ENCODE data around the gene CKS1B.

CKS1B gene

DNA sequence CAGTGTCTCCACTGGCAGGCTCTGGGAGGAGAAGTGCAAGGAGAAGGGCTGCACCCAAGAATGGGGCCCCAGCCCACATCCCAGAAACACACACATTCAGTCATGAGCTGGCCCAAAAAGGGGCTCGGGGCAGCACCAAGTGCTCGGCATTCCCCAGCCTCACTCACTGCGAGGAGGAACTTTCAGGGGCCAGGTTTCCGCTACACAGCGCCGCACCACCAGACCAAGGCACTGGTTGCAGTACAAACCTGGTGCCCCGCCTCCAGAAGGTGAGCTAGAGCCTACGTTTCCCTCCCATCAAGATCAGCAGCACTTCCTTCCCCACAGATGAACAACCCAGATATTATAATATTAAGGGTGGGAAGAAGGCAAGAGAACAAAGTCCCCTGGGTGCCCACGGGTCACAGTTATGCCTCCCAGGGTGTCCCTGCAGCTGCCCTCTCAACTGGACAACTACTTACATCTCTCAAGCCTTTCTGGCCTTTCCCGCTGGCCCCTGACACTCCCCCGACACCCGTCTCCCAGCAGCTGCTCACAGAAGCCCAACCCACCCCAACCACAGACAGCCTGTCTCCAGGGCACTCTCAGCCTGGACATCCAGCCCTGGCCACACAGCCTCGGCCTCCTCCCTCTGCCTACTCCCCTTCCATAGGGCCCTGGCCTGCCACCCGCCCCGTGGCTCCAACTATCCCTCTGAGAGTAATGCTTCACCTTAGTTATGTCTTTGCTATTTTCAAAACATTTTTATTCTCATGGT lies 22.4 kb upstream of the CKS1B start:
- H3K4me3 ChIP-seq (ENCODE audit: low read length in 2 of 2), result peak overlapping the region in 1 of 2 donors; percentile 8
- H3K4me1 ChIP-seq (ENCODE audit: control insufficient read depth, insufficient read depth, low read length), result peaks cover 44% of the 10 kb centered on the region
- H3K27me3 ChIP-seq (ENCODE audit: control insufficient read depth in 1 of 2, insufficient read depth in 2 of 2, low read length in 2 of 2), result no peaks in the 10 kb centered on the region
- H3K27ac ChIP-seq (ENCODE audit: low read length), result no peak overlapping the region
- H3K9ac ChIP-seq (ENCODE audit: low read length in 2 of 2), result peak overlapping the region in 1 of 2 donors; percentile 21
- H3K36me3 ChIP-seq (ENCODE audit: control insufficient read depth in 2 of 2, insufficient read depth in 2 of 2, low read length in 2 of 2), result peaks cover 23 to 26% of the 10 kb centered on the region in 2 donors
- no peaks in the 10 kb centered on the region for H3K9me3 ChIP-seq (ENCODE audit: control insufficient read depth in 2 of 2, low read length in 2 of 2)

DNA sequence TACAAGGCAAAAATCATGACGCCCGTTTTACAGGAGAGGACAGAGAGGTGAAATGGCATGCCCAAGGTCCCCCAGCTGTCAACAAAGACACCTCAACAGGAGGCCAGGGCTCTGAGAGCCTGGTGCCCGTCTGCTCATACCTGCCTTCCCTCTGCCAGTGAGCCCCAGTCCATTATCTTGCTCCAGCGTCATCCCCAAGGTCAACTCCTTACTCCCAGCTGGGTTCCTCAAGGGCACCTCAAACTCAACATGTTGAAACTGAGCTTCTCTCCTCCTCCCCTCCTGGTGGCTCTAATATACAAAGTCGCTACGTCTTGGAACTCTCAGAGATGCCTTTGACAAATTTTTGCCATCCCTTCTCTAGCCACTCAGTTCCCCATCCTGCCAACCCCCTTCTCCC lies 21.8 kb upstream of the CKS1B start:
- peaks cover 49% of the 10 kb centered on the region for H3K4me1 ChIP-seq (ENCODE audit: control insufficient read depth, insufficient read depth, low read length)
- no peak overlapping the region for H3K27ac ChIP-seq (ENCODE audit: low read length)
- H3K4me3 ChIP-seq (ENCODE audit: low read length in 2 of 2), result peak overlapping the region in 1 of 2 donors; percentile 54
- no peaks in the 10 kb centered on the region for H3K9me3 ChIP-seq (ENCODE audit: control insufficient read depth in 2 of 2, low read length in 2 of 2)
- H3K27me3 ChIP-seq (ENCODE audit: control insufficient read depth in 1 of 2, insufficient read depth in 2 of 2, low read length in 2 of 2), result no peaks in the 10 kb centered on the region
- H3K9ac ChIP-seq (ENCODE audit: low read length in 2 of 2), result peak overlapping the region in 1 of 2 donors; percentile 21
- peaks cover 19 to 22% of the 10 kb centered on the region in 2 donors for H3K36me3 ChIP-seq (ENCODE audit: control insufficient read depth in 2 of 2, insufficient read depth in 2 of 2, low read length in 2 of 2)

DNA sequence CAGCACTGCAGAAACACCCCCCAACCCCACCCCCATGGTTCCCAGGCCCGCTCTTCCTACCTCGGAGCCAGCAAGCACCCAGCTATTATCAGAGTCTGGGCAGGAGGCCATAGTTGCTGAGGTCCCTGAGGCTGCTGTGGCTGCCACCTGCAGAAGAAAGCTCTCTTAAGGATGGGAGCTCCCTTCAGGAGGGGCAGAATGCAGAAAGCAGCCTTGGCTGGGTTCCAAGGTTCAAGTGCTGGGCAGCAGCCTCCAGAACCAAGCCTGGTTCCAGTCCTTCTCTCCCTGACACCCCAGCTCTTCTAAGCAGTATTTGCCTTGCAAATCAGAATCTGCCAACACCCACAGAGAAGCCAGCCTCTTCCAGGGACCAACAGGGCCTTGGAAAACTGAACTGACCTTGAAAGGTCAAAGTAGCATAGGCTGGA lies 20.9 kb upstream of the CKS1B start:
- H3K36me3 ChIP-seq (ENCODE audit: control insufficient read depth in 2 of 2, insufficient read depth in 2 of 2, low read length in 2 of 2), result peaks cover 12 to 16% of the 10 kb centered on the region in 2 donors
- peak overlapping the region in 1 of 2 donors; percentile 3 for H3K9ac ChIP-seq (ENCODE audit: low read length in 2 of 2)
- no peak overlapping the region for H3K27ac ChIP-seq (ENCODE audit: low read length)
- H3K27me3 ChIP-seq (ENCODE audit: control insufficient read depth in 1 of 2, insufficient read depth in 2 of 2, low read length in 2 of 2), result no peaks in the 10 kb centered on the region
- peak overlapping the region; percentile 45 to 54 for H3K4me3 ChIP-seq (ENCODE audit: low read length in 2 of 2)
- no peaks in the 10 kb centered on the region for H3K9me3 ChIP-seq (ENCODE audit: control insufficient read depth in 2 of 2, low read length in 2 of 2)
- H3K4me1 ChIP-seq (ENCODE audit: control insufficient read depth, insufficient read depth, low read length), result peaks cover 49% of the 10 kb centered on the region

DNA sequence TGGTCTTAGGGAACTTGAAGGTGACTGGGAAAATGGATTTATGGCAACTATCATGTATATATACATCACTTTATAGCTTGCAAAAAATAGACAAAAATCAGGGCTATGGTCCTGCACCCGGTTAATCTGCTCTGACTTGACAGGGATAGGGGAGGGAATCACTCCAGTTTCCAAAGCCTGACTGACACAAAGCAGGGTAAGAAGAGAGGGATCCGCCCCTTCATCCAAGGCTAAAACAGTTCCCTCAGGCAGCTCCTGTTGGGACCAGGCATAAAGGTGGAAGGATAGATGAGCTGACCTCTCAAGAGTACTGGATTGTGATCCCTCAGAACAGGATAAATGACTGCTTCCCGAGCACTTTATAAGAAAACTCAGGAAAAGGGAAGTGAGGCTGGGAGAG lies 19.9 kb upstream of the CKS1B start:
- H3K27me3 ChIP-seq (ENCODE audit: control insufficient read depth in 1 of 2, insufficient read depth in 2 of 2, low read length in 2 of 2), result no peaks in the 10 kb centered on the region
- peaks cover 51% of the 10 kb centered on the region for H3K4me1 ChIP-seq (ENCODE audit: control insufficient read depth, insufficient read depth, low read length)
- peak overlapping the region; percentile 65 to 84 for H3K9ac ChIP-seq (ENCODE audit: low read length in 2 of 2)
- peak overlapping the region; percentile 90 for H3K27ac ChIP-seq (ENCODE audit: low read length)
- H3K4me3 ChIP-seq (ENCODE audit: low read length in 2 of 2), result peak overlapping the region; percentile 89 to 92
- peaks cover 15 to 17% of the 10 kb centered on the region in 2 donors for H3K36me3 ChIP-seq (ENCODE audit: control insufficient read depth in 2 of 2, insufficient read depth in 2 of 2, low read length in 2 of 2)
- H3K9me3 ChIP-seq (ENCODE audit: control insufficient read depth in 2 of 2, low read length in 2 of 2), result no peaks in the 10 kb centered on the region

DNA sequence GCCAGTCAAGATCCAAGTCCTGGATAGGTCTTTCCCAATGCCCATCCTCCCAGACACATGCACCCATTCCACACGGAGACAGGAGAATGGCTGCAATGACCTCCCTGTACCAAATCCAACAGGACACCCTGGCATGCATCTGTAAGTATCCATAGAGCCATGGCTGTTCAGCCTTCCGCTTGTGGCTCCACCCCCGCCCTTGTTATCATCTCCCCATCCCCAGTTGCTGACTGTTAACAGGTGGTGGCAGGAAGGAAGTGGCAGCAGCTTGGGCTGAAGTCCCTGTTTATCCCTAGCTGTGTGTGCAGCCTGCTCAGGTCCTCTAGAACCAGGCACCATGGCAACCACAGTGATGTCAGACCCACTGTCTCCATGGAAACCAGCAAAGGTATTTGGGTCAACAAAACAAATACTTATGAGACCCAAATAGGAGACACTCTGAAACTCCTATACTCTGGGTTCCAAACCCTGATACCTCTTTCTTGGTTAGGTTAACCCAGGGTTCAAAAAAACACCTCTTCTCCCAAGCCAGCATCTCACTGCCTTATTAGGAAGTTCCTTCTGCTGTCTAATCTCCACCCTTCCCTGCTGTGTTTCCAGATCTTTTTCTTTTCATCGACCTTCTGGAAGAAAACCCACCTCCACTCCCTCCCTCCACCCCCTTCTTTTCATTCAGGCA lies 19.3 kb upstream of the CKS1B start:
- H3K4me1 ChIP-seq (ENCODE audit: control insufficient read depth, insufficient read depth, low read length), result peaks cover 52% of the 10 kb centered on the region

DNA sequence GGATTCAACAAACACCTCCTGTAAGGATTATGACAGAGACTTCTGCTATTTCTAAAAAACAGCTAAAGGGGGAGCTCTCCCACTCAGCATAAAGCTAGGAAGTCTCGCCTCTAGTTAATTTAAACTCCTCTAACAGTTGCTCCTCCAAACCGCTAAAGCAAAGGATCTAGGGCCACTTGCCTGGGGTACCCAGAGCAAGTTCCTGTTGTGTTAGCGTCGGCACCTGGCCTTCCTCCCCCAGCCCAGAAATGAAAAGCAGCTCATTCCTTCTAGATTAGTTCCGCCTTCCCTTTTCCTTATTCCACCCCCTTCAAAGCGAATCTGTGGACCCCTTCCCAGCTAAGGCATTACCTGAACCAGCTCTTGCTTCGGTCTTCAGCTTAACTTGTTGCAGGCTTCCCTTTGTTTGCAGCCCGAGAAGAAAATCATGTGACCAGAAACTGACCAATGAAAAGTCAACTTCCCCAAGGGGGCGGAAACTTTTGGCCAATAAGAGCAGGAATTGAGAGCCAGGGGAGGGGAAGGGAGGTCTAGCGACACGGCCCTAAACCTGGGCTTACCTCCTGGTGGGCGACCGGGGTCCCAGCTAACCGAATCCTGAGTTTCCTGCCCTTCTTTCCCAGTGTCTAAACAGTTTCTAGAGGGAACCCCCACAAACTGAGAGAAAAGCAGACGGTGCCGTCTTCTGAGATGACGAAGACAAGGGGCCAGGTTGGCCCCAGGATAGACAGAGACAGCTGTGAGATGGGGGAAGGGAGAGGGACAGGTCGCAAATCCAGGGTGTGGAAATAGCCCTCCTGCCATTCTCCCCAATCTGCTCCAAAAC lies 18.6 kb upstream of the CKS1B start, which contains the start of gene PBXIP1:
PBXIP1 (minus strand) TSS at position 382 of the 826 bp plus-strand sequence. CDS start 2,378 bp downstream, outside the sequence.
- peak within 1 kb of the TSS; percentile 89 to 92 for H3K4me3 ChIP-seq (ENCODE audit: low read length in 2 of 2)
- peak within 1 kb of the TSS; percentile 90 for H3K27ac ChIP-seq (ENCODE audit: low read length)
- H3K9ac ChIP-seq (ENCODE audit: low read length in 2 of 2), result peak within 1 kb of the TSS; percentile 65 to 84
- no peaks in the 10 kb centered on the region for H3K9me3 ChIP-seq (ENCODE audit: control insufficient read depth in 2 of 2, low read length in 2 of 2)
- no peaks in the 10 kb centered on the region for H3K27me3 ChIP-seq (ENCODE audit: control insufficient read depth in 1 of 2, insufficient read depth in 2 of 2, low read length in 2 of 2)
- peaks cover 59% of the 10 kb centered on the region for H3K4me1 ChIP-seq (ENCODE audit: control insufficient read depth, insufficient read depth, low read length)
- H3K36me3 ChIP-seq (ENCODE audit: control insufficient read depth in 2 of 2, insufficient read depth in 2 of 2, low read length in 2 of 2), result peaks cover 9 to 13% of the 10 kb centered on the region in 2 donors

More for the DNA sequence above, 19.3 kb upstream of the CKS1B start:
- H3K27ac ChIP-seq (ENCODE audit: low read length), result peak overlapping the region; percentile 90
- peaks cover 15 to 19% of the 10 kb centered on the region in 2 donors for H3K36me3 ChIP-seq (ENCODE audit: control insufficient read depth in 2 of 2, insufficient read depth in 2 of 2, low read length in 2 of 2)
- no peaks in the 10 kb centered on the region for H3K27me3 ChIP-seq (ENCODE audit: control insufficient read depth in 1 of 2, insufficient read depth in 2 of 2, low read length in 2 of 2)
- H3K4me3 ChIP-seq (ENCODE audit: low read length in 2 of 2), result peak overlapping the region; percentile 89 to 92
- H3K9ac ChIP-seq (ENCODE audit: low read length in 2 of 2), result peak overlapping the region; percentile 65 to 84
- H3K9me3 ChIP-seq (ENCODE audit: control insufficient read depth in 2 of 2, low read length in 2 of 2), result no peaks in the 10 kb centered on the region

DNA sequence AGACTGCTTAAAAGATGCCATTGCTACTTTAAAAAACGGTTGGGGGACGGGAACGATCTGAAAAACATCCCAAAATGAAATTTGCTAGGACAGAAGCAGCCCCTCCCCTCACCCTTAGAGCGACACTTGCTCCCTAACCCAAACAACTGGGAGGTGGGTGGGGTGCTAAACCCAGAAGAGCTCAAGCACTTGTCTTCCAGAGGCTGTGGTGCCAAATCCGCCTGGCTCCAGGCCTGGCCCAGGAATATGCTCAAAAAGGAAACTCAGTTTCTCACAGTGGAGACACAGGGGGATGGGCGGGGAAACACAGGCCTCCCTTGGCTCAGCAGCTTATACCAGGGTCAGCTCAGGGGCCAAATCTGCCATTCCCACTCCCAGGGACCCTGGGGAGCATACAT lies 17.9 kb upstream of the CKS1B start:
- H3K36me3 ChIP-seq (ENCODE audit: control insufficient read depth in 2 of 2, insufficient read depth in 2 of 2, low read length in 2 of 2), result peaks cover 5 to 8% of the 10 kb centered on the region in 2 donors
- H3K4me1 ChIP-seq (ENCODE audit: control insufficient read depth, insufficient read depth, low read length), result peaks cover 62% of the 10 kb centered on the region
- H3K9me3 ChIP-seq (ENCODE audit: control insufficient read depth in 2 of 2, low read length in 2 of 2), result no peaks in the 10 kb centered on the region
- H3K27me3 ChIP-seq (ENCODE audit: control insufficient read depth in 1 of 2, insufficient read depth in 2 of 2, low read length in 2 of 2), result no peaks in the 10 kb centered on the region
- peak overlapping the region; percentile 90 for H3K27ac ChIP-seq (ENCODE audit: low read length)
- peak overlapping the region; percentile 89 to 92 for H3K4me3 ChIP-seq (ENCODE audit: low read length in 2 of 2)
- peak overlapping the region; percentile 65 to 84 for H3K9ac ChIP-seq (ENCODE audit: low read length in 2 of 2)

DNA sequence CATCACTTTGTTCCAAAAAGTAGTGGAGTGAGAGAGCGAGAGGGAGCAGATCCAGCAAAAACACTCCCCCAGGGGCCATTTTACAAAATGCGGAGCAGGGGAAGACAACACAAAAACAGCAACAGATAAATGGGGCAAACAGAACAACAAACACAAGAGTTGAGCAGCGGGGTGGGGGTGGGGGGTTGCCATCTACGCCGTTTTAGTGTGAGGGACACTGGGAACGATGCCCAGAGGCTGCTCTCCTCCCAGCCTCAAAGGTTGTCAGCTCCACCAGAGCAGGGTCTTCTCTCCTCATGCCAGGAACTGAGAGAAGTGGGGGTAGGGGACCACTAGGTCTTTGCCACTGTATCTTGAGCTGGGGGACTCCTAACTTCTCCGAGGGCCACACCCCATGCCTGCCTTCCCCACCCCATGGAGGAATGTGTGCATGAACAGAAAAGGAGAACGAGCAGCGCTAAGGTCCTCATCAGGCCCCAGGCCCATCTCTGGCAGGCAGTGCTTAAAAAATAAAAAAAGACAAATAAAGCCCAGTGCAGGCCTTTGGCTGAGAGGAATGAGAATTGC lies 17.3 kb upstream of the CKS1B start:
- H3K9ac ChIP-seq (ENCODE audit: low read length in 2 of 2), result peak overlapping the region; percentile 65 to 84
- H3K27ac ChIP-seq (ENCODE audit: low read length), result peak overlapping the region; percentile 90
- H3K9me3 ChIP-seq (ENCODE audit: control insufficient read depth in 2 of 2, low read length in 2 of 2), result no peaks in the 10 kb centered on the region
- H3K4me1 ChIP-seq (ENCODE audit: control insufficient read depth, insufficient read depth, low read length), result peaks cover 64% of the 10 kb centered on the region
- no peaks in the 10 kb centered on the region for H3K27me3 ChIP-seq (ENCODE audit: control insufficient read depth in 1 of 2, insufficient read depth in 2 of 2, low read length in 2 of 2)
- no peak overlapping the region for H3K4me3 ChIP-seq (ENCODE audit: low read length in 2 of 2)
- peaks cover 5 to 8% of the 10 kb centered on the region in 2 donors for H3K36me3 ChIP-seq (ENCODE audit: control insufficient read depth in 2 of 2, insufficient read depth in 2 of 2, low read length in 2 of 2)

DNA sequence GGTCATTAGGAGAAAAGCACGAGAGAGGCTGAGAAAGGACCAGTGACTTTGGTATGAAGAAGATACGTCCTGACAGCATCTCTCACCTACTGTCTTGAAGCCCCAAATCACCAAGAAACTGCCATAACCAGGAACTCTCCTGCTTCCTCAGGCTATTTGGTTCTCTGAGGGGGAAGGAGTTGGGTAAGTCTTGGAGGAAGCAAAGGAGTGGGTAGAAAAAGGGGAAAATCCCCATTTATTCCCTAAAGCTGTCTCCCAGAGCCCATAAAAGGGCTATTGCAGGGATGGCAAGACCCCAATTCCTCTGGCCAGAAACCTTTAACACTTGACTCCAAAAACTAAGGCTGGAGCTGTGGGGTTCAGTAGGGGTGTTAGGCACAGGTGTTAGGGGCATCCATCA lies 16.4 kb upstream of the CKS1B start:
- peak overlapping the region; percentile 90 for H3K27ac ChIP-seq (ENCODE audit: low read length)
- no peak overlapping the region for H3K9ac ChIP-seq (ENCODE audit: low read length in 2 of 2)
- no peaks in the 10 kb centered on the region for H3K9me3 ChIP-seq (ENCODE audit: control insufficient read depth in 2 of 2, low read length in 2 of 2)
- H3K27me3 ChIP-seq (ENCODE audit: control insufficient read depth in 1 of 2, insufficient read depth in 2 of 2, low read length in 2 of 2), result no peaks in the 10 kb centered on the region
- H3K4me1 ChIP-seq (ENCODE audit: control insufficient read depth, insufficient read depth, low read length), result peaks cover 65% of the 10 kb centered on the region
- no peak overlapping the region for H3K4me3 ChIP-seq (ENCODE audit: low read length in 2 of 2)
- peaks cover 6 to 8% of the 10 kb centered on the region in 2 donors for H3K36me3 ChIP-seq (ENCODE audit: control insufficient read depth in 2 of 2, insufficient read depth in 2 of 2, low read length in 2 of 2)

Data from stomach smooth muscle (tissue), 2 donors.